Measurements from ENCODE around the gene GABRB1. TPM values are rescaled to one million over a fixed set of nuclear protein-coding genes. Genes with fewer than 3 reads are reported as not detected.

The GABRB1 gene
- total RNA-seq, 1 experiment from 2014 or later = not detected

- Histone ChIP-seq H3K9me3 (ENCODE audit: control insufficient read depth in 1 of 2, insufficient read depth in 1 of 2, low read depth in 1 of 2, low read length in 2 of 2) (no peaks in the 10 kb centered on the region), H3K4me3 (replicated peaks in 1 of 2; ENCODE audit: low read depth in 1 of 2, low read length in 2 of 2) (no peak overlapping the region), H2AFZ (ENCODE audit: low read depth, low read length, poor library complexity, severe bottlenecking) (no peak overlapping the region), H3K79me2 (ENCODE audit: insufficient read depth, low read length) (no peaks in the 10 kb centered on the region), H3K36me3 (ENCODE audit: control insufficient read depth in 1 of 2, insufficient read depth in 2 of 2, low read length in 2 of 2) (no peaks in the 10 kb centered on the region), H3K4me1 (ENCODE audit: control insufficient read depth in 1 of 2, insufficient read depth in 2 of 2, low read length in 2 of 2) (no peaks in the 10 kb centered on the region), H3K9ac (ENCODE audit: low read length) (no peak overlapping the region), H3K27me3 (ENCODE audit: insufficient read depth, low read length) (0 out of 2 replicates have a peak, but pooled peaks cover 25% of the 10 kb centered on the region), H3K9me2 (ENCODE audit: insufficient read depth) (no peaks in the 10 kb centered on the region), H3K27ac (ENCODE audit: low read depth, low read length) (no peak overlapping the region), H3K4me2 (ENCODE audit: low read length) (no peak overlapping the region), H4K20me1 (ENCODE audit: insufficient read depth) (no peaks in the 10 kb centered on the region)
- no TSS peak for BruUV-seq (replicated peaks)
- CTCF ChIA-PET = no interaction called here
- TF ChIP-seq YY1 (IDR thresholded peaks at IDR 0.05; ENCODE audit: extremely low read depth, insufficient replicate concordance, low read depth, low read length) (no peak), EZH2 (IDR thresholded peaks at IDR 0.05) (no peak), EGR1 (IDR thresholded peaks at IDR 0.05; ENCODE audit: low read depth) (no peak), ATF3 (IDR thresholded peaks at IDR 0.05) (no peak), ZFX (IDR thresholded peaks at IDR 0.05) (no peak), CBX3 (IDR thresholded peaks at IDR 0.05; ENCODE audit: low read depth) (no peak), SIN3A (IDR thresholded peaks at IDR 0.05; ENCODE audit: low read depth) (no peak), SP1 (IDR thresholded peaks at IDR 0.05; ENCODE audit: low read depth) (no peak), REST (IDR thresholded peaks at IDR 0.05; ENCODE audit: low read depth) (no peak)
- POLR2A ChIA-PET = no interaction called here
- DNase-seq (ENCODE audit: low read depth, low spot score) = no peak
- ATAC-seq = no peak
- intact Hi-C loops (cut with micrococcal nuclease) = no loop called here
- RAD21 ChIA-PET (ENCODE audit: low non-redundant PET in 1 of 2, low total read pairs in 2 of 2, uncharacterized antibody in 2 of 2, unreplicated experiment in 2 of 2) = no interaction called here
Measured at GRCh38 chr4:47217291-47217690, 185.9 kb downstream of the GABRB1 start.

All from HCT116 (cell line).